K562 (cell line): ENCODE data around the gene CC2D2B. TPM values are rescaled to one million over a fixed set of nuclear protein-coding genes. Genes with fewer than 3 reads are reported as not detected.

Experiments
- ATAC-seq: fragments of 200-7000 bp; cut with Tn5 transposase; 3 replicates; pipeline ENCODE4 v1.9.1; 2020; ENCODE audit warnings: moderate library complexity
- BruUV-seq: library from RNA; stranded (reverse); fragments of 400-500 nt; replicated peaks from 2 replicates; lab custom pipeline; 2021; lab: Mats Ljungman, UMichigan
- CTCF ChIA-PET: fragments of 300-600 bp; formaldehyde crosslinking; extraction: SDS; loops from one replicate; lab custom pipeline; 2021; ENCODE audit warnings: low intra/inter-chr PET ratio; lab: Yijun Ruan, JAX
- POLR2A ChIA-PET: fragments of 300-600, 350-650 bp; sonication (Branson Sonifier 250); formaldehyde crosslinking; extraction: SDS; loops from one replicate; lab custom pipeline; 2021; ENCODE audit warnings: antibody characterized with exemption, inconsistent platforms; lab: Yijun Ruan, JAX
- DNase-seq, 4 experiments: peaks; one replicate each; pipeline versions ENCODE4 v3.0.0 to v3.0.0-alpha.2; 2011 to 2018; ENCODE audit warnings: low spot score in 3 of 4, mixed read lengths in 3 of 4; ENCODE audit errors: extremely low read depth in 1 of 4
- FAIRE-seq: peaks from 2 replicates; lab custom pipeline; 2011; peaks lifted over from hg19 to GRCh38; lab: Jason Lieb, UNC
- H2AFZ ChIP-seq: 2 replicates; pipeline ENCODE4 v1.6.0; 2011; ENCODE audit warnings: low read depth, low read length, control low read depth, inconsistent platforms
- H3K27ac ChIP-seq: fragments of 200-600 bp; 3 replicates; pipeline ENCODE4 v1.8.0; 2011; ENCODE audit warnings: low read depth, mild to moderate bottlenecking, control low read depth, inconsistent platforms, low read length, moderate library complexity, mixed read lengths; ENCODE audit errors: extremely low read depth
- H3K27me3 ChIP-seq, 2 experiments: fragments of 300-600 bp in 1 of 2; 2 replicates in 1 of 2; 3 replicates in 1 of 2; pipeline versions ENCODE4 v1.6.0 to v1.8.0; 2011; ENCODE audit warnings: inconsistent platforms in 2 of 2, low read length in 2 of 2, mild to moderate bottlenecking in 1 of 2, mixed read lengths in 1 of 2, moderate library complexity in 1 of 2; ENCODE audit not compliant: control insufficient read depth in 2 of 2, insufficient read depth in 2 of 2
- H3K36me3 ChIP-seq: fragments of 300-600 bp; 3 replicates; pipeline ENCODE4 v1.8.0; 2011; ENCODE audit warnings: mild to moderate bottlenecking, low read length, inconsistent platforms; ENCODE audit not compliant: control insufficient read depth, insufficient read depth
- H3K4me1 ChIP-seq, 2 experiments: fragments of 200-600 bp in 1 of 2; replicated peaks in 1 of 2; 2 replicates in 1 of 2; 3 replicates in 1 of 2; pipeline versions ENCODE4 v1.5.1 to v1.8.0; 2011; ENCODE audit warnings: inconsistent platforms in 2 of 2, low read length in 2 of 2, mild to moderate bottlenecking in 1 of 2, mixed read lengths in 1 of 2, moderate library complexity in 1 of 2; ENCODE audit not compliant: control insufficient read depth in 2 of 2, insufficient read depth in 2 of 2
- H3K4me2 ChIP-seq: 2 replicates; pipeline ENCODE4 v1.6.1; 2011; ENCODE audit warnings: low read length, control low read depth, inconsistent platforms, mixed read lengths; ENCODE audit not compliant: insufficient read depth
- H3K4me3 ChIP-seq: fragments of 200-600 bp; sonication (generic), shearing (Covaris generic); 2 replicates; pipeline ENCODE4 v1.5.1; 2016; ENCODE audit warnings: control low read depth, inconsistent platforms
- H3K79me2 ChIP-seq: fragments of 200-600 bp; 3 replicates; pipeline ENCODE4 v1.8.0; 2011; ENCODE audit warnings: low read length, inconsistent platforms; ENCODE audit not compliant: control insufficient read depth, insufficient read depth
- H3K9ac ChIP-seq, 2 experiments: 2 replicates each; pipeline versions ENCODE4 v1.6.0 to v1.6.1; 2011; ENCODE audit warnings: low read depth in 2 of 2, low read length in 2 of 2, control low read depth in 1 of 2, inconsistent platforms in 1 of 2, mild to moderate bottlenecking in 1 of 2, mixed read lengths in 1 of 2; ENCODE audit not compliant: insufficient read depth in 1 of 2
- H3K9me1 ChIP-seq: one replicate; pipeline ENCODE4 v1.6.0; 2011; ENCODE audit warnings: inconsistent platforms, mild to moderate bottlenecking, low read length, moderate library complexity; ENCODE audit not compliant: control insufficient read depth, insufficient read depth
- H3K9me3 ChIP-seq: replicated peaks from 2 replicates; pipeline ENCODE4 v1.5.1; 2011; ENCODE audit warnings: low read depth, low read length, inconsistent platforms; ENCODE audit not compliant: control insufficient read depth, insufficient read depth
- H4K20me1 ChIP-seq: replicated peaks from 2 replicates; pipeline ENCODE4 v1.6.1; 2011; ENCODE audit warnings: low read length, inconsistent platforms, mixed read lengths; ENCODE audit not compliant: control insufficient read depth, insufficient read depth
- CEBPG ChIP-seq, 3 experiments: fragments of 200-800 bp in 1 of 3; sonication (Bioruptor generic) in 1 of 3; sonication (generic) in 1 of 3; formaldehyde crosslinking in 1 of 3; IDR thresholded peaks in 2 of 3; conservative IDR thresholded peaks in 1 of 3; 2 replicates each; pipeline versions ENCODE4 v1.6.1 to v1.8.0; 2016 to 2022; ENCODE audit warnings: missing compliant biosample characterization in 2 of 3, missing genetic modification characterization in 2 of 3, mild to moderate bottlenecking in 1 of 3, missing genetic modification reagents in 1 of 3
- CTCF ChIP-seq, 3 experiments: IDR thresholded peaks in 2 of 3; conservative IDR thresholded peaks in 1 of 3; 2 replicates each; pipeline ENCODE4 v1.5.1; 2011 to 2012; ENCODE audit warnings: low read length in 3 of 3, mild to moderate bottlenecking in 3 of 3, control low read depth in 2 of 3, improper control_type of control experiment in 1 of 3, inconsistent platforms in 1 of 3, low read depth in 1 of 3, mixed read lengths in 1 of 3, moderate library complexity in 1 of 3; ENCODE audit not compliant: insufficient read depth in 2 of 3
- DEAF1 ChIP-seq: fragments of 450-650 bp; formaldehyde crosslinking; IDR thresholded peaks from 2 replicates; pipeline ENCODE4 v1.4.0; 2020; ENCODE audit warnings: mild to moderate bottlenecking, moderate library complexity
- ELF1 ChIP-seq: fragments of 200-800 bp; sonication (Bioruptor generic); IDR thresholded peaks from 2 replicates; pipeline ENCODE4 v1.6.1; 2016; ENCODE audit warnings: missing genetic modification characterization, missing compliant biosample characterization
- ETV1 ChIP-seq: fragments of 450-650 bp; conservative IDR thresholded peaks from 2 replicates; pipeline ENCODE4 v1.6.1; 2016; ENCODE audit warnings: missing genetic modification characterization, control low read depth, low read depth, missing compliant biosample characterization
- FOSL1 ChIP-seq: fragments of 200-800 bp; sonication (Bioruptor generic); conservative IDR thresholded peaks from 2 replicates; pipeline ENCODE4 v1.6.1; 2016; ENCODE audit warnings: missing genetic modification characterization, missing compliant biosample characterization
- SMC3 ChIP-seq: conservative IDR thresholded peaks from 2 replicates; pipeline ENCODE4 v1.6.1; 2011; ENCODE audit warnings: low read depth, low read length, improper control_type of control experiment; ENCODE audit not compliant: insufficient read depth
- TGIF2 ChIP-seq: sonication (generic); formaldehyde crosslinking; IDR thresholded peaks from 2 replicates; pipeline ENCODE4 v1.8.1; 2022; ENCODE audit warnings: mild to moderate bottlenecking, missing genetic modification reagents, moderate library complexity
- ZBTB2 ChIP-seq: fragments of 450-650 bp; IDR thresholded peaks from 2 replicates; pipeline ENCODE4 v1.6.1; 2016; ENCODE audit warnings: antibody characterized with exemption
- ZNF764 ChIP-seq: fragments of 250-450 bp; sonication (Bioruptor Pico); IDR thresholded peaks from 2 replicates; pipeline ENCODE4 v1.4.0; 2020; ENCODE audit warnings: low read depth, mild to moderate bottlenecking, moderate library complexity
- ZZZ3 ChIP-seq: fragments of 450-650 bp; IDR thresholded peaks from 2 replicates; pipeline ENCODE4 v1.6.1; 2016; ENCODE audit warnings: antibody characterized with exemption, mild to moderate bottlenecking, moderate library complexity
- WGBS: fragments of 100-300 bp; shearing (Covaris generic); methylation state at CpG from one replicate; pipeline ENCODE4 v1.1.6; 2016; ENCODE audit warnings: low coverage, mixed read lengths; ENCODE audit not compliant: insufficient coverage; ENCODE audit errors: missing lambda C conversion rate; 5-methylcytosine and 5-hydroxymethylcytosine counted together
- in situ Hi-C: fragments of 300-500 bp; cut with MboI; formaldehyde crosslinking; loops from 4 replicates; pipeline ENCODE4 v1.15.0; 2018; ENCODE audit warnings: inconsistent platforms, mixed read lengths
- intact Hi-C: fragments of 100-400 bp; cut with micrococcal nuclease; formaldehyde crosslinking; loops from 2 replicates; pipeline ENCODE4 v1.14.2; 2022
- polyA plus RNA-seq, 8 experiments: library from polyadenylated mRNA; depleted of rRNA in 4 of 8; stranded (reverse) in 5 of 8; unstranded in 3 of 8; fragments of >200 nt; fragmentation: Nextera tagmentation in 2 of 8; fragmentation: Illumina TruSeq in 1 of 8; extraction: Ambion mirVana in 2 of 8; extraction: Trizol in 1 of 8; gene quantifications; 2 replicates each; pipeline versions ENCODE4 v1.2.1 to v1.2.3, GENCODE V29; 2011 to 2014; ENCODE audit warnings: inconsistent platforms in 1 of 8, missing spikeins in 1 of 8
- total RNA-seq, 7 experiments: library from RNA; depleted of rRNA in 6 of 7; stranded (reverse); fragments of >200 nt in 6 of 7; fragmentation: Illumina TruSeq in 2 of 7; extraction: Trizol in 2 of 7; gene quantifications; 2 replicates each; pipeline versions ENCODE4 v1.2.1 to v1.2.3, GENCODE V29; 2011 to 2021; ENCODE audit warnings: low replicate concordance in 1 of 7
- TF ChIP-seq, protein P1 (sequence below): sonication (generic); formaldehyde crosslinking; IDR thresholded peaks from 2 replicates; pipeline ENCODE4 v1.4.0; 2020; ENCODE audit warnings: mild to moderate bottlenecking, missing genetic modification reagents

Gene CC2D2B
- total and polyA plus RNA-seq, 9 of the 15 experiments (the other 6 are each of a cell fraction or from before 2014, with no cell fraction given), result 0.10 to 0.34 (median 0.20) TPM; not detected in 5

GRCh38 chr10:95864906-95865813 is 42.6 kb upstream of the CC2D2B start:
- peak overlapping the region; percentile 20; the same call in 1 of the 2 replicates for H2AFZ ChIP-seq
- no peaks in the 10 kb centered on the region for H4K20me1 ChIP-seq
- no peak overlapping the region for H3K4me3 ChIP-seq
- H3K9ac ChIP-seq, result no peak overlapping the region
- DNase-seq (peak; percentile 32 to 59 (median 36)), ATAC-seq (peak; percentile 96), FAIRE-seq (peak; percentile 86)
- POLR2A ChIA-PET, result no interaction called here
- in situ Hi-C loops (no loop called here), intact Hi-C loops (loop anchor here (2.0 kb wide), 1 partner anchor 170 kb away; no protein-coding TSS in a partner anchor)
- H3K9me3 ChIP-seq, result no peaks in the 10 kb centered on the region
- H3K4me1 ChIP-seq, result no peaks in the 10 kb centered on the region
- no peak overlapping the region for H3K4me2 ChIP-seq
- no peaks in the 10 kb centered on the region for H3K9me1 ChIP-seq
- H3K79me2 ChIP-seq, result no peaks in the 10 kb centered on the region
- H3K27ac ChIP-seq, result no peak overlapping the region
- CTCF ChIA-PET, result interaction anchor here (2.5 kb wide), 1 partner anchor 170 kb away, joined by 21 read pairs; the partner anchor contains the start of gene TCTN3
- H3K27me3 ChIP-seq, result no peaks in the 10 kb centered on the region
- 30% methylated on average over 7 of the region's 7 CpGs for WGBS
- no peaks in the 10 kb centered on the region for H3K36me3 ChIP-seq
- BruUV-seq, result no TSS peak
- TF ChIP-seq CTCF (IDR thresholded peaks at IDR 0.05 in 2 of 3, conservative IDR thresholded peaks at IDR 0.05 in 1 of 3; ENCODE audit: insufficient read depth in 2 of 3, low read depth in 1 of 3, low read length in 3 of 3) (peak; percentile 59 to 69 (median 69)), DEAF1 (CRISPR knock-in tag) (peak; percentile 48), ETV1 (tag) (peak; percentile 56; the same call in 1 of the 2 replicates), CEBPG (CRISPR knock-in tag; IDR thresholded peaks at IDR 0.05) (no peak), CEBPG (tag; conservative IDR thresholded peaks at IDR 0.05 in 1 of 2, IDR thresholded peaks at IDR 0.05 in 1 of 2) (peak in 1 of 2 experiments; percentile 90; a peak in 2 of 4 replicates), ZNF764 (peak; percentile 96), FOSL1 (tag) (no peak), TGIF2 (CRISPR knock-in tag) (no peak), ZBTB2 (no peak), SMC3 (0 out of 2 replicates have a peak, but pooled peaks have one; percentile 43), ELF1 (tag) (peak; percentile 61), ZZZ3 (no peak)
- TF ChIP-seq, protein P1, sequence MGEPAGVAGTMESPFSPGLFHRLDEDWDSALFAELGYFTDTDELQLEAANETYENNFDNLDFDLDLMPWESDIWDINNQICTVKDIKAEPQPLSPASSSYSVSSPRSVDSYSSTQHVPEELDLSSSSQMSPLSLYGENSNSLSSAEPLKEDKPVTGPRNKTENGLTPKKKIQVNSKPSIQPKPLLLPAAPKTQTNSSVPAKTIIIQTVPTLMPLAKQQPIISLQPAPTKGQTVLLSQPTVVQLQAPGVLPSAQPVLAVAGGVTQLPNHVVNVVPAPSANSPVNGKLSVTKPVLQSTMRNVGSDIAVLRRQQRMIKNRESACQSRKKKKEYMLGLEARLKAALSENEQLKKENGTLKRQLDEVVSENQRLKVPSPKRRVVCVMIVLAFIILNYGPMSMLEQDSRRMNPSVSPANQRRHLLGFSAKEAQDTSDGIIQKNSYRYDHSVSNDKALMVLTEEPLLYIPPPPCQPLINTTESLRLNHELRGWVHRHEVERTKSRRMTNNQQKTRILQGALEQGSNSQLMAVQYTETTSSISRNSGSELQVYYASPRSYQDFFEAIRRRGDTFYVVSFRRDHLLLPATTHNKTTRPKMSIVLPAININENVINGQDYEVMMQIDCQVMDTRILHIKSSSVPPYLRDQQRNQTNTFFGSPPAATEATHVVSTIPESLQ (CRISPR knock-in tag), result no peak
